Kidney glomerular epithelial cell (primary cell): ENCODE results near the gene CNOT4.
A peak's percentile ranks its signal among the peaks of the same experiment; 100 is the strongest.

Experiments
- DNase-seq: peaks from one replicate; lab custom pipeline; 2025; lab: John Stamatoyannopoulos, UW

CNOT4 gene, protein sequence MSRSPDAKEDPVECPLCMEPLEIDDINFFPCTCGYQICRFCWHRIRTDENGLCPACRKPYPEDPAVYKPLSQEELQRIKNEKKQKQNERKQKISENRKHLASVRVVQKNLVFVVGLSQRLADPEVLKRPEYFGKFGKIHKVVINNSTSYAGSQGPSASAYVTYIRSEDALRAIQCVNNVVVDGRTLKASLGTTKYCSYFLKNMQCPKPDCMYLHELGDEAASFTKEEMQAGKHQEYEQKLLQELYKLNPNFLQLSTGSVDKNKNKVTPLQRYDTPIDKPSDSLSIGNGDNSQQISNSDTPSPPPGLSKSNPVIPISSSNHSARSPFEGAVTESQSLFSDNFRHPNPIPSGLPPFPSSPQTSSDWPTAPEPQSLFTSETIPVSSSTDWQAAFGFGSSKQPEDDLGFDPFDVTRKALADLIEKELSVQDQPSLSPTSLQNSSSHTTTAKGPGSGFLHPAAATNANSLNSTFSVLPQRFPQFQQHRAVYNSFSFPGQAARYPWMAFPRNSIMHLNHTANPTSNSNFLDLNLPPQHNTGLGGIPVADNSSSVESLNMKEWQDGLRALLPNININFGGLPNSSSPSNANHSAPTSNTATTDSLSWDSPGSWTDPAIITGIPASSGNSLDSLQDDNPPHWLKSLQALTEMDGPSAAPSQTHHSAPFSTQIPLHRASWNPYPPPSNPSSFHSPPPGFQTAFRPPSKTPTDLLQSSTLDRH

DNA sequence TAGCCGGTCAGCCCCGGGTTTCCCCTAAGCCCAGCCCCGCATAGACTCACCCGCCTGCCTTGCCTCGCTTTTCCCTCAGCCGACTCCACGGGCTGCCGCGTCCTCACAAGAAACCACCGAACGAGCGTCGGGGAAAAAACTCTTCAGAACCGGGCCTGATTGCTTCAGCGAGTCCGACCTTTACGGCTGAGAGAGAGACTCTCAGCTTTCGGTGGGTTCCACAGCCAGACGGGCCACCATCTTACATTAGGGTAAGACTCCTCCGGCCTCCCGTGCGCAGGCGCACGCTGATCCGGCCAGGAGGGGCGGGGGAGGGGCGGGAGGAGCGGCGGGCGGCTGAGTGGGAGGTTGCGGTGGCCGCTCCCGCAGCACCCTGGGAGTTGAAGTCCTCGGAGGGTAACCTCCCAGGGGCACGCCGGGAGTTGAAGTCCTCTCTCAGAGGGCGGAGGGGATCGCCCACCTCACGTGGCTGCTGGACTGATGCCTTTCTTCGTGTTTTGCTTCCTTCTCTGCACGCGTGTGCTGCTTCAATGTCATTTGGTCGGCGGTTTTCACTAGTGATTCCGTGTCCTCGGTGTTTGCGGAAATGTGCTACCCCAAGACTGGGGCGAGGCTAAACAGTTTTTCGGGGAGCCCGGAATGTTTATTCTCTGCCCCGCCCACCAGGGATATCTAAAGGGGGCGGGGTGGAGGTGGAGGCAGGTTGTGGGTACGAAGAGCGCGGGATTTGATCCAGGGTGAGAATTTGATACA is at the start of gene CNOT4:
TSS of gene CNOT4 (minus strand) at position 264 of the 753 bp plus-strand sequence. CDS start 71,771 bp downstream, outside the sequence.
- peak; percentile 94 for DNase-seq

DNA sequence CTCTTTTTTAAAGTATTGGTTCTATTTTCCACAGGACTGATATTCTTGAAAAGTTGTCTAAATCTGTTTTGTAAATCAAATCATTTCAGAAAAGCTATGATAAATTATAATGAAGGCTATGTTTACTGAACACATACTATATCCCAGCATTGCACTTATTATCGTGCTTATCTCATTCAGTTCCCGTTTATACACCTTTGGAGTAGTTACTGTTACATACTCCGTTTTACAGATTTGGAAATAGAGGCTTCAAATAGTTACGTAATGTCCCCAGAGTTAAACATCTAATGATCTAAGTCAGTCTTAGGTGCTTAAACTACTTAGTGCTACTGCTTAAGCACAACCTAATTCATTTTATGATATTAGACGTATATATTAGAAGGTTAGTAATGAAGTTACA is 49.0 kb upstream of the CNOT4 start:
- DNase-seq, result no peak

DNA sequence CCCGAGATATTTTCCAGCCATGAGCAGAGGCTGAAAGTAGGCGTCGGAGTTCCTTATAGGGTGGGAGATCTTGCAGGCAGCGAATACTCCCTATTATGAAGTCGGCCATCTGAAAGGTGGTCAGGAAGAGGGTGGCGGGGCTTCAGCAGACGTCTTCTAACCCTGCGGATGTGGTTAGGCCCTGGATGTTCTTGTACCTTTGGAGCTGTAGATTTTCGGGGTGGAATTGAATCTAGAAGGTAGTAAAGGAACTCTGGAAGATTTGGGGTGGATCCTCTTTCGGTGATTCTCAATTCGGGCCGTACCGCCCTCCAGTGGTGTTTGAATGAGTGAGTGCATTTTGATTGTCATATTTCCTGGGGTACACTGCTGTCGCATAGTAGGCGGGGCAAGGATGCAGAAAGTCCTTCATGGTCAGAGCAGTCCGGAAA is 48.5 kb upstream of the CNOT4 start:
- DNase-seq, result peak; percentile 44

DNA sequence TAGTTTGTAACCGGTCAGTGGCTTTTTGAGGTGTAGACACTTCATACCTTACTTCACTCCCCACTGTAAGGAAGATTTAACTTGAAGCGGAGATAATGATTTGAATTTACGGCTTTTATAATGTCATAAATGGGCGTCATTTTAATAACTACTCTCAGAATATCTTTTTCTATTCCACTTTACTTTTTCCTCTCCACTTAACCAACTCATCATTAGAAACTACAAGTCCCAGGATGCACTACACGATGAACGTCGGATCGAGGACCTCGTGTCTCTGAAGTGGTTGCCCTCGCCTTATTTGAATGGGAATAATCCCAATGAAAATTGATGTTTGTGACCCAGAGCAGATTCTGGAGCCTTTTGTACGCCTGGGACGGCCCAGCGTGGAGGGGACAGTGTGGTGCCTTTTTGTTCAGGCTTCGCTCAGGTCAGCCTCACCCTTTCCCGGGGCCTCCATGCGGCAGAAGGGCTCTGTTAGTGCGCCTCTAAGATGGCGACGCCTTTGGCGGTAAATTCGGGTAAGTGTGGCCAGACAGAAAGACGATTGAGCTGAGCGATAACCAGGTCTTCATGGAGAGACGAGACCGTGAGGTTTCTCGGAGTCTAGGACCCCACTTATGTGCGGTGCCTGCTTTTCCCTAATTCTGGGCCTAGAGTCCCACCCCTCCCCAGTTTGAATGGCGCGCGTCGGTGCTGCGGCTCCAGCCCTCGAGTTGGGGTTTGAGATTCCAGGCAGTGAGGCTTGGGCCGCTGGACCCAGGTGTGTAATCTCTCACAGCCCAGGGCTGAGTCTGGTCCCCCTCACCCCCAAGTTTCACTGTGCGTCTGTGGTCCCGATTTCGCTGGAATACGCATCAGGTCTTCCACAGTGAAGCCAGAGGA is 47.8 kb upstream of the CNOT4 start, which contains the start of gene NUP205:
TSS of gene NUP205 (plus strand) at position 463 of the 882 bp plus-strand sequence. CDS start at position 491, 28 bp downstream.
- peak; percentile 99 for DNase-seq

DNA sequence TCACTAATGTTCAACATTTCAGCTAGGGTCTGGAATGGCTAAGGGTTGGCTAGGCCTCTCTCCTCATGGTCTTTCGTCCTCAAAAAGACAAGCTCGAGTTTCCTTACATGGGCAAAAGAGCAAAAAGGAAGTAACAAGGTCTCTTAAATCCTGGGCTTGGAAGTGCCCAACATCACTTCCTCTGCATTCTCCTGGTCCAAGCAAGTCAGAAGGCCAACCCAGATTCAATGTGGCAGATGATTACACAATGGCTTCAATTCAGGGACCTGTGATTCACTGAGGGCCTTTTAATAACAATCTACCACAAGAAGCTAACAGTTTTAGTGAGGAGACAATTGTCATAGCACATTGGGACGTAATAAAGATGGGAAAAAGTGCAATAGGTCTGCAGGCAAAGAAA is 43.4 kb upstream of the CNOT4 start:
- no peak for DNase-seq

DNA sequence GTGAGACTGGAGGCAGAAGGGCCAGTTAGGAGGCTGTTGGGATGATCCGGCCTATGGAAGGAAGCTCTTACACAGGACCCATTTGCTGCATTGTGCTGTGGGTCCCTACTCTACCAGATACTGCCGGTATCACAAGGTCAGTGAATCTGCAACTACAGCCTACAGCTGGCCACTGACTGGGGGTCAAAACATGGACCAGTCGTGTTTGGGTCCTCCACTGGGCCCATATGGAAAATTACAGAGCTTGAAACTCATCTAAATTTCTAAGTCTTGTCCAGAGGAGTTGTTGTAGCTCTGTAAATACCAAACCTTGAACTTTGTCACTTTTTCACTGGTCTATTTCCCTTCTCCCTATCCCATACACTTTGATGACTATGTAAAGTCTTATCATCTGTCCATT is 42.2 kb upstream of the CNOT4 start:
- no peak for DNase-seq

DNA sequence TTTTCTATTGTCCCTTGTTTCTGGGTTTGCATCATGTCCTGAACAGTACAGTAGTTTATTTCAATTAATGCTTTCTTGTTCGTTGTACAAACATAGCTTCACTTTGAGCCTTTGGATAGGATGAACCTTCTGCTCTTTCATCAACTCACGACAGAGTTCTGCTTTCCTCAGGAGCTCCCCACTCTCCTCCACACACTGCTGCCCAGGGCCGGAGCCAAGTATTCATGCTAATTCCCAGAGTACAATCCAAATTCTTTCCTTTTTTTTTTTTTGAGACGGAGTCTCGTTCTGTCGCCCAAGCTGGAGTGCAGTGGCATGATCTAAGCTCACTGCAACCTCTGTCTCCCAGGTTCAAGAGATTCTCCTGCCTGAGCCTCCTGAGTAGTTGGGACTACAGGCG is 40.3 kb upstream of the CNOT4 start:
- DNase-seq, result no peak

DNA sequence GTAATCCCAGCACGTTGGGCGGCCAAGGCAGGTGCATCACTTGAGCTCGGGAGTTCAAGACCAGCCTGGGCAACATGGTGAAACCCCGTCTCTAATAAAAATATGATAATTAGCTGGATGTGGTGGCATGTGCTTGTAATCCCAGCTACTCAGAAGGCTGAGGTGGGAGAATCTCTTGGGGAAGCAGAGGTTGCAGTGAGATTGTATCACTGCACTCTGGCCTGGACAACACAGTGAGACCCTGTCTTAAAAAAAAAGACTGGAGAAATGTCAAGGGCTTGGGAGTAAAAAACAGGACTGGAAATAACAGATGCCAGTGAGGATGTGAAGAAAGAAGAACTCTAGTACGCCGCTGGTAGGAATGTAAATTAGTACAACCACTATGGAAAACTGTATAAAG is 31.1 kb upstream of the CNOT4 start:
- no peak for DNase-seq

DNA sequence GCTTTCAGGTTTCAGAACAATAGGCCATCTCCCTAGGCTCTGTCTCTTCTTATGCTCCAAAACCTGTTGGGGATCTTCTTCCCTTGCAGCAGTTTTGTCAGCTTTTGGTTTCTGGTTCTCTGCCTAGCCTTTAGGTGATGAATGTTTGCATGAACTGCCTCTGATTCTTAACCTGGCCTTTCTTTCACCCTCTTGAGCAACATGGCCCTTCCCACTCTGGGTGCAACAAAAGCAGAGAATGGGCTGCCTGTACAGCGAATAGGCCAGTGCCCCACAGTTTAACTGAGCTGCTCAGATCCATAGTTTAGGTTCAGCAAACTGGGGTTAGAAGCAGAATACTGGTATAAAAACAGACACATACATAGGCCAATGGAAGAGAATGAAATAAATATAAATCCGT is 29.7 kb upstream of the CNOT4 start:
- DNase-seq, result no peak

DNA sequence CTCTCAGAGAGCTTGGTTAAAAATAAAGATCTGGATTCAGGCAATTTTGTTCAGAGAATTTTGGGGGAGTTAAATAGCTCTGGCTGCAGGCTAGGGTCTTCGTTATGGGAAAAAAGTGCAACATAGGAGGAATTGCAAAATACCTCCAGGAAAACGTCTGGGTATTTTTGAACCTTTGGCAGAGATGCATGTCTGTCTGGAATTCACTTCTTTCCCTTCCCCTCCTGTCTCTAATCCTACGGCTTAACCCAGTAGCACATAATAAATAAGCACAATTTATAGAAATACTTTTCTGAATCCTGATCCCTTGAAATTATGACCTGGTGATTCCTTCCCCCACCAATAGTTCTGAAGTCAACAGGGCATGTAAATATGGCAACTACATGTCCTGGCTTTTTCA is 28.5 kb upstream of the CNOT4 start:
- no peak for DNase-seq

DNA sequence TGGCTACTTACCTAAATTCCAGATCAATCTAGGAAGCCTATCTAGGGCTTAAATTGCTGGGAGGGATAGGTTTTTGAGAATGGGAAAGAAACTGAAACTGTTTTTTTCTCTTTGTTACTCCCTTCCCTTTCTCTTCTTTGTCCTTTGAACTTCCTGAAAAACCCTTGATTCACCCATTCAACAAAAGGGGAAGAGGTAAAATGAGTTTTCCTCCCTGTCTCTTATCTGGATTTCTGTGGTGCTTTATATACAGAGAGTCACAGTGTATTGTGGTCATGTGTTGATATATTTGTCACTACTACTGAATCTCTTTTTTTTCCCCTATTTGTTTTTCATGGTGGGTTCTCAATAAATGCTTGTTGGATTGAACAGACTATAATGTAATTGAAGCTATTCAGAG is 28.0 kb upstream of the CNOT4 start:
- DNase-seq, result no peak

DNA sequence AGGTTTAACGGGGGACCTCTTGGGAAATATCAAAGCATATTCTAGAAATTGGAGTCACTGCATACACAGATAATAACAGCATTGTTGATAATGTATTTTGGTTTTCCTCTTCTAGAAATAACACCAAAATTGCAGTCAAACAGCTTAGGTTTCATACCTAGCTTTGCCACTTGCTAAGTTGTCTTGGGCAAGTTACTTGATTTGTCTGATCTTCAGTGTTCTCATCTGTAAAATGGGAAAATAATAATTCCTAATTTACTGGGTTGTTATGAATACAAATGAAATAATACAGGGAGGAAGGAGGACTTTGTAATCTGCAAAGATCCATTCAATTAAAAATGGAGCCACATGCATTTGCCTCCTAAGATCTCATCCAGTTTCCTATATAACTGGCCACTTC is 27.6 kb upstream of the CNOT4 start:
- no peak for DNase-seq

DNA sequence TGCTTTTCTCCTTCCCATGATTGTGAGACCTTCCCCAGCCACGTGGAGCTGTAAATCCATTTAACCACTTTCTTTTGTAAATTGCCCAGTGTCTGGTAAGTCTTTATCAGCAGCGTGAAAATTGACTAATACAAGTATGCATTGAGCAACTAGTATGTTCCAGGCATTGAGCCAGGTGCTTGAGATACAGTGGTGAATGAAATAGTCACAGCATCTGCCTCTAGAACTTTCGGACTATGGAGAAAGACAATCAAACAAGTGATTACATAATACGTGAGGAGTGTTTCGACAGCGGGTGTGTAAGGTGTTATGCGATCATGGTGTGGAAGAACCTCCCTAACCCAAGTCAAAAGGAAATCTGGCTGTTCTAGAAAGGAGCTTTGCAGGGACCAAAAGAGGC is 26.2 kb upstream of the CNOT4 start:
- no peak for DNase-seq

DNA sequence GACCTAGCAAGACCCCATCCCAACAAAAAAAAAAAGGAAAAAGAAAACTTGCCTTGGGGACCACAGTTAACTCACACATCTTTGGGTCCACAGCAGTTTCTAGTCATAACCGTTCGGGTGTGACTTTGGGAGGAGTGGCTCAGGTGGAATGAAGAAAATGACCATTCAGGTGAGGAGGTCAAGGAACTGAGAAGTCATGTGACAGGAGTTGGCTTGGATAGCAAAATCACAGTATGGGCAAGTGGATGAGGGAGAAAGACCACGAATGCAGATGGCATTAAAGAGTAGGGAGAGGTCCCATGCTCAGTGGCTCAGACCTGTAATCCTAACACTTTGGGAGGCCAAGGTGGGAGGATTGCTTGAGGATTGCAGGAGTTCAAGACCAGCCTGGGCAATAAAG is 17.1 kb upstream of the CNOT4 start:
- no peak for DNase-seq

DNA sequence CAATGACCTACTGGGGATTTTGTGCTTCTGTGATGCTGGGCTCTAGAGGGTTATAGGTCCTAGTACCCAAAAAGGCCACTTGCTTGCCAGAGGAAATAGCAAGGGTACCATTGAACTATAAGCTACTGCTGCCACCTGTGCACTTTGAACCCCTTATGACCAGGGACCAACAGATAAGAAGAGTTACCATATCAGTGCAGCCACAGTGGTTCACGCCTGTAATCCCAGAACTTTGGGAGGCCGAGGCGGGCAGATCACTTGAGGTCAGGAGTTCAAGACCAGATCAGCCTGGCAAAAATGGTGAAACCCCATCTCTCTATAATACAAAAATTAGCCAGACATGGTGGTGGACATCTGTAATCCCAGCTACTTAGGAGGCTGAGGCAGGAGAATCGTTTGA is 15.5 kb upstream of the CNOT4 start:
- no peak for DNase-seq

DNA sequence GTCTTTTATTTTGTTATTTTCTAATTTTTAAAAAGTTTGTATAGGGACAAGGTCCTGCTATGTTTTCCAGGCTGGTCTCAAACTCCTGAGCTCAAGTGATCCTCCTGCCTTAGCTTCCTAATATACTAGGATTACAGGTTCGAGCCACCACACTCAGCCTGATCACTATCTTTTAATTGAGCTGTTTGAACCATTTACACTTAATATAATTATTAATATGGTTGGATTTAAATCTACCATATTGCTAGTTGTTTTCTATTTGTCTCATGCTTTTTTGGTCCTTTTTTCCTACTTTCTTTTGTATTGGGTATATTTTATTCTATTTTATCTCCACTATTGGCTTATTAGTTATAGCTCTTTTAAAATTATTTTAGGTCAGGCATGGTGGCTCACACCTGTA is 13.2 kb upstream of the CNOT4 start:
- no peak for DNase-seq

DNA sequence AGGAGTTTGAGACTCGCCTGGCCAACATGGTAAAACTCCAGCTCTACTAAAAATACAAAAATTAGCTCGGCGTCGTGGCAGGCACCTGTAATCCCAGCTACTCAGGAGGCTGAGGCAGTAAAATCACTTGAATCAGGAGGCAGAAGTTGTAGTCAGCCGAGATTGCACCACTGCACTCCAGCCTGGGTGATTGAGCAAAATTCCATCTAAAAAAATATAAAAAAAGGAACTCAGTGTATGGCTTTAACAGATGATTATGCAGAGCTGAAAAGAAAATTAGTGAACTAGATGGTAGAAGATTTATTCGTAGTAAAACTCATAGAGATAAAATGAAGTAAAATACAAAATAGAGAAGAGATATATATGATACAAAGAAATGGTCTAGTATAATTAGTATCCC is 12.6 kb upstream of the CNOT4 start:
- DNase-seq, result no peak

DNA sequence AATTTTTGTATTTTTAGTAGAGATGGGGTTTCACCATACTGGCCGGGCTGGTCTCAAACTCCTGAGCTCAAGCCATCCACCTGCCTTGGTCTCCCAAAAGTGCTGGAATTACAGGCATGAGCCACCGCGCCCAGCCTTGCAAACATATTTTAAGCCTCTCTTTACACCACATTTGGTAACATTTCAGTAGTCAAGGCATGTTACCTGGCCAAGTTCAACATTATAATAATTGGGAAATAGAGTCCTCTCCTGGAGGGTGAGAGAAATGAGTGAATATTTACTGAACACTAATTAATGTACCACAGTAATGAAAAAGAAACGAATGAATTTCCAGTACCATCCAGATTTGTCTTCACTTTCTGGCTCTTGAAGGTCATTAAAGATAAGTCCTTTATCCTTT is 10.0 kb upstream of the CNOT4 start:
- DNase-seq, result no peak

DNA sequence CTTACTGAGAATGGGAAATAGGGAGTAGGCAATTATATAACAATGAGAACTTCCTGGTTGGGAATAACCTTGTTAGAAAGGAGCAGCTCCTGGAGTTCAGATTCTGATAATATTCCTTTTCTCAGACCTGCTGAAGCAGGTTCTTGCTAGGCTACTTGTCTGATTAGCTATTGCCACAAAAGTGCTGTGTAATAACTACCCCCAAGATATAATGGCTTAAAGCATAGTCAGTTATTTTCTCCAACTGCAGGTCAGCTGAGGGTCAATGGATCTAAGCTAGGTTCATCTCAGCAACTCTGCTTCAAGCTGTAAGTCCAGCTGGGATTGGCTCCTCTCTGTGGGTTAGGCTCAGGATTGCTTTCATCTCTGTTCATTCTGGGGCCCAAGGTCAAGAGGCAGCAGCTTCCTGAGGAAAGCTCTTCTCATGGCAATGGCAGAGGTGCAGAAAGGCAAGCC is 9.4 kb upstream of the CNOT4 start:
- no peak for DNase-seq

DNA sequence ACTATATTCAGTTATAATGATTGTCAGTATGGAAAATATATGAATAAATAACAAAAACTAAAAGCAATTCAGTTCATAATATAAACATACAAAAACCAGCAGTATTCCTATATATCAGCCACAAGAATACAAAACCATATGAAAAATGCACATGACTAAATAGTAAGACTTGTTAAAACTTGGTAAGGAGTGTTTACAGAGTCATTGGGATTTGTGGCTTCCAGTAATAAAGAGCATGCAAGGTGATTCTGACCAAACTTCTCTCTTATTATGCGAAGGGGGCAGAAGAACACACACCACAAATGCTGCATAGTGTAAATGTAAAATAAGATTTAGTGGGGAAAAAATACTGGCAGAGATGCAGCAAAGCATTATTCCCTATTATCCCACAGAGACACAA is 8.8 kb upstream of the CNOT4 start:
- no peak for DNase-seq

DNA sequence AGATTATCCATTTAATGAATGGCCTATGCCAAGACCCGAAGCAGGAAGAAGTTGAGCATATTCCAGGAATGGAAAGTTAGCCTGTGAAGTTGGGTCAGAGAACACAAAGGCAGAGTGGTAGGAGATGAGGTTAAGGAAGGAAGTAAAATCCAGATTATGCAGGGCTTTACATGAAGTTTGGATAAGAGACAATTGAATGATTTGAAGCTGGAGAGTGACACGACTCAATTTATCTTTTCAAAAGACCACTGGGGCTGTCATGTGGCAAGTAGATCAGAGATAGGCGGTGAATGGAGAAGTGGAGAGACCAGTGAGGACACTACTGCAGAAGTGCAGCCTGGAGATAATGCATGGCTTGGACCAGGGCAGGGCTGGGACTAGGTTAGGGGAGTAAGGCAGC is 7.2 kb upstream of the CNOT4 start:
- no peak for DNase-seq

DNA sequence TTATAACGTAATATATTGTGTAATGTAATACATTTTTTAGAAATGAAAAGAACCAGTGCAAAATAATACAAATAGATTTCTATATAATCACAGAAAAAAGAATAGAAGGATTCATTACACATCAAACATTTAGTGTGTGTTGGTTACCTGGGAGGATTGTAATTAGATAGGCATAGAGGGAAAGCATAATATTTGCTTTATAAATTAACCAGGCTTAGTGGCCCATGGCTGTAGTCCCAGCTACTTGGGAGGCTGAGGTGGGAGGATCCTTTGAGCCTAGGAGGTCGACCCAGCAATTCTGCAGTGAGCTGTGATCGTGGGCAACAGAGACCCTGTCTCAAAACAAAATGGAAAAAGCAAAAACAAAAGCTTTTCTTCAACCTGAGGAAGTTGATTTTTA is 5.0 kb upstream of the CNOT4 start:
- DNase-seq, result no peak
